ENCODE data around the gene WDR88.
"Not testable (repeated sequence)": the region's sequence is repeated elsewhere in the genome, so short reads cannot be mapped to it uniquely, and the experiment has no call there.

WDR88 gene, protein sequence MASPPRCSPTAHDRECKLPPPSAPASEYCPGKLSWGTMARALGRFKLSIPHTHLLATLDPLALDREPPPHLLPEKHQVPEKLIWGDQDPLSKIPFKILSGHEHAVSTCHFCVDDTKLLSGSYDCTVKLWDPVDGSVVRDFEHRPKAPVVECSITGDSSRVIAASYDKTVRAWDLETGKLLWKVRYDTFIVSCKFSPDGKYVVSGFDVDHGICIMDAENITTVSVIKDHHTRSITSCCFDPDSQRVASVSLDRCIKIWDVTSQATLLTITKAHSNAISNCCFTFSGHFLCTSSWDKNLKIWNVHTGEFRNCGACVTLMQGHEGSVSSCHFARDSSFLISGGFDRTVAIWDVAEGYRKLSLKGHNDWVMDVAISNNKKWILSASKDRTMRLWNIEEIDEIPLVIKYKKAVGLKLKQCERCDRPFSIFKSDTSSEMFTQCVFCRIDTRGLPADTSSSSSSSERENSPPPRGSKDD

GRCh38 chr19:33132021-33132420 lies at the start of gene WDR88:
Gene WDR88 (plus strand): TSS chr19:33132114. CDS start chr19:33132170, 56 bp downstream.
- DNase-seq (ENCODE audit: low spot score), result no peak

DNA sequence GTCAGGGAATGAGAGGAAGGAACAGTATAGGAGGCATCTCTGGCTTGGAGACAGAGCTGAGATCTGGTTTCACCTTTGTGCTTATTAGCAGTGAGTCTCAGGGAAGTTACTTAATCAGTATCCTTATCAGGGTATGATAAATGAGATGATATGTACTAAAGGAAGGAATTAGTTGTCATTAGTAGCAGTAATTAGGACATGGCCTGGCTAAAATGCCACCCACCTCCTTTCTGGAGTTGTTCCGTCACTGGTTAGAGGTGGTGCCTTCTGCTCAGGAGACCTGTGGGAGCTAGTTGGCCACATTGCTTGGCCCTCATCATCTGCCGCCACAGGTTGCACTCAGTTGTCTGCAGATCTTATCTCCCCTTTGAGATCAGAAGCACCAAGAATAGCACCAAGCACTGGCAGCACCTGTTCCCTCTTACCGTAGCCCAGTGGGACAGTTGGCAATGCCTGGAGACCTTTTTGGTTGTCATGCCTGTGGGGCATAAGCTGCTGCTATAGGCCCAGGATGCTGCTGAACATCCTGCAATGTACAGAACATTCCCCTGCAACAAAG lies 46.3 kb upstream of the WDR88 start:
- DNase-seq (ENCODE audit: low spot score), result no peak

DNA sequence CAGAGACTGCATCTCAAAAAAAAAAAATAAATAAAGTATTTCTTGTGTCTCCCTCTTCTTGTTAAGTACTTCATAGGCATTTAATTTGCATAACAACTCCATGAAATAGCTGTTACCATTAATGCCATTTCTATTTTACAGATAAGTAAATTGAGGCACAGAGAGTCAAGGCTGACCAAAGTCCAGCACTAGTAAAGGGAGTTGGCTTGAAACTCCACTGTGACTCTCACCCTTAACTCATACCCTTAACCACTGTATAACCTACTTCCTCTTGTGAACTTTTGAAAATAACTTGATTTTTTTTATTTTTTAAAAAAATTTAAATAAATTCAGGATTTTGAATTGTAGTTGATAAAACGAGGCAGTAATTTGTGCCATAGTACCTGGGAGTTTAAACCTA lies 45.0 kb upstream of the WDR88 start:
- no peak for DNase-seq (ENCODE audit: low spot score)

DNA sequence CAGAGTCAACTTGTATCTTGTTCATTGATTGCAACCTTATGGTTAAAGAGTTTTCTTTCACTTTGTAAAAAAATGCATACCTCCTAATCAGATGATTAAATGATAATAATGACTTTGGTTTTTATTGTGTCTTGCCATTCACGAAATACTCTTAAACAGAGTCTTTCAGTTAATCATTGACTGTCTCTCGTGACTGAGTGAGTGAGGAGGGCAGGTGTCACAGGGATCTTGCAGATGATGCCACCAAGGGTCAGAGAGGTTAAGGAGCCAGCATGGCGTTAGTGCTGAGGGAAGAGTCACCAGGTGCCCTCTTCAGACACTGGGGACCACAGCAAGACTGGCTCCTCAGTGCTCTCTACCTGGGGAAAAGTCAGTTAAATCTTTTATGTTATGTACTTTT lies 42.9 kb upstream of the WDR88 start:
- no peak for DNase-seq (ENCODE audit: low spot score)

DNA sequence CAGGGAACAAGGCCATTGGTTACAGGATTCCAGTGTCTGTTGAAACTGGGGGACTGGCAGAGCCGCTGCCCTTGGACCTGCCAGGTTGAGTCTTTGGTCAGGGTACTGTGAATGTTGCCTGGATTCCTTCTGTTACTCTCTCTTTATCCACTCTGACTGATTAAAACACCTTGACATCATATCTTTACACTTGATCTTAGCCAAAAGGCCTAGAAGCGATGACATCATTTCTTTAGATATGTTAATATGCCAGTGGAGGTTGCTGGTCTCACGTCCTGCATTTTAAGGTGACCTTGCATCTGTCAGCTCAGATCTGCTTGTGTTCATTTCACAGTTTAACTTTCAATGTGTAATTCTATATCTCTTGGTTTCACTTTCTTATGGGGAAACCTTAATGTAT lies 41.7 kb upstream of the WDR88 start:
- no peak for DNase-seq (ENCODE audit: low spot score)

GRCh38 chr19:33093420-33094210 lies 38.3 kb upstream of the WDR88 start:
- DNase-seq (ENCODE audit: low spot score), result no peak

DNA sequence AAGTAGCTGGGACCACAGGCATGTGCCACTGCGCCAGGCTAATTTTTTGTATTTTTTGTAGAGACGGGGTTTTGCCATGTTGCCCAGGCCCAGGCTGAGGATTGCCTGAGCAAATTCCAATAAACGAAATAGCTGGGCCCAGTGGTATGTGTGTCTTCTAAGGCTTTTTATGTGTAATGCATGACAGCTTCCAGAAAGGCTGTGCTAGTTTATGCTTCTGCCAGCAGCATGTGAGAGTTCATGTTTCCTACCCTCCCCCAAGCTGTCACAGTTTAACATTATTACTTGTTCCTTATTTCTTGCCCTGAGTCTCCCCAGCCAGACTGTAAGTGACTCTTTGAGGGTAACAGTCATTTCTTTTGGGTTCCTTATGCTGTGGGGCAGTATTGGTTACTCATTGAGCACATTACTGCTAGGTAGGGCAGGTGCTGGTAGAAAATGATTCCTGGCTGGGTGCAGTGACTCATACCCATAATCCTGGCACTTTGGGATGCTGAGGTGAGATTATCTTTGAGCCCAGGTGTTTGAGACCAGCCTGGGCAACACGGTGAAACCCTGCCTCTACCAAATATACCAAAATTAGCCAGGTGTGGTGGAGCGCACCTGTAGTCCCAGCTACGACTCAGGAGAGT lies 37.4 kb upstream of the WDR88 start:
- DNase-seq (ENCODE audit: low spot score), result no peak

GRCh38 chr19:33096005-33096404 lies 35.9 kb upstream of the WDR88 start:
- DNase-seq (ENCODE audit: low spot score), result no peak

DNA sequence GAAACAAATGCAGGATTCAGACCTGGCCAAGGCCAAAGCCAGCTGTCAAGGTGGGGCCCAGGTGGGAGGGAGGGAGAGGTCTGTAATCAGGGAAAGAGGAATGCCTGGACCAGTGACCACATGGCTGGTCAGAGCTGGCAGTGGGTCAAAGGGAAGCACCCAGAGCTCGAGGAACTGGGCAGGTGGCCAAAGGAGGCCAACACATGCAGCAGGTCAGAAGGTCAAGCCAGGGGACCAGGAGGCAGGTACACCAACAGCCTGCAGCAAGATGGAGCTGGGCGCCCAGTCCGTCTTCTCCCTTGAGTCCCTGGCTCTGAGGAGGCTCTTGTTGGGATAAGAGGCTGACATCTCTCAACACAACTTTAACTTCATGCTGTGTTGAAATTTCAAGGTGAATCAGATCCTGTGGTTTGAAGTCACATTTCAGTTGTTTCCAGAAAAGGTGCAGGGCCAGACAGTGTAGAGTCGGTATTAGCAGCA lies 33.8 kb upstream of the WDR88 start:
- no peak for DNase-seq (ENCODE audit: low spot score)

GRCh38 chr19:33100894-33101644 lies 30.8 kb upstream of the WDR88 start:
- no peak for DNase-seq (ENCODE audit: low spot score)

GRCh38 chr19:33102893-33103292 lies 29.0 kb upstream of the WDR88 start:
- no peak for DNase-seq (ENCODE audit: low spot score)

GRCh38 chr19:33108161-33108560 lies 23.8 kb upstream of the WDR88 start:
- DNase-seq (ENCODE audit: low spot score), result no peak

DNA sequence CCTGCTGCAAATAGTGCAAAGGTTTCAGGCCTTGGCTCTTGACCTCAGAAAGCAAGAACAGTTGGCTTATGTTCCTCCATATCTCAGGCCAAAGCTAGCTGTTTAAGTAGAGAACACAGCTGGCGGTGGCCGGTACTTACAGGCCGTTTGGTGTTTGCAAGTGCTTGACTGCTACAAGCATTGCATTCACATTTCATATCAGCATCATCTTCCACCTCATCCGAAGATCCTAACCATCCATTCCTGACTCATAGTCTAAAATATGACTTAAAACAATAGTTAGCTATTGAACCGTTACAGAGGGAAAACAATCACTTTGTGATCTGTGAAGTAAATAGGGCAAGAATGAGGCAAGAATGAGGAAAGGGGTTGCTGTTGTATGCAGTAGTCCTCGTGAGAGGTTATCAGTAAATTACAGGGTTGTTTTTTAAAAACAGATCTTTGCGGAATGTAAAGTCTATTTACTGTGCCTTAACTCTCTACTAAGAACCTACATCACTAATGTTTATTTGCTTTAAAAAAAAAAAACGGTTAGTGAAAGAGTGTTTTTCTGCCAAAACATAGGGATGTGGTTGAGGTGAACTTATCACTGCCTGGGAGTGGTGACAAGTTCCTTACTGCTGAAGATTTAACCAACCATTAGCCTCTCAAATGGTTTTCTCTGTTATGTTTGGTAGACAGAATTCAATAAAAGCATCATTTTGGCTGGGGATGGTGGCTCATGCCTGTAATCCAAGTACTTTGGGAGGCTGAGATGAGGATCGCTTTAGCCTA lies 21.6 kb upstream of the WDR88 start:
- DNase-seq (ENCODE audit: low spot score), result no peak

- no peak for DNase-seq (ENCODE audit: low spot score)
These were observed 20.3 kb upstream of the WDR88 start for GRCh38 chr19:33111587-33111986.

- no peak for DNase-seq (ENCODE audit: low spot score)
These were observed 17.6 kb upstream of the WDR88 start for GRCh38 chr19:33114312-33114711.

DNA sequence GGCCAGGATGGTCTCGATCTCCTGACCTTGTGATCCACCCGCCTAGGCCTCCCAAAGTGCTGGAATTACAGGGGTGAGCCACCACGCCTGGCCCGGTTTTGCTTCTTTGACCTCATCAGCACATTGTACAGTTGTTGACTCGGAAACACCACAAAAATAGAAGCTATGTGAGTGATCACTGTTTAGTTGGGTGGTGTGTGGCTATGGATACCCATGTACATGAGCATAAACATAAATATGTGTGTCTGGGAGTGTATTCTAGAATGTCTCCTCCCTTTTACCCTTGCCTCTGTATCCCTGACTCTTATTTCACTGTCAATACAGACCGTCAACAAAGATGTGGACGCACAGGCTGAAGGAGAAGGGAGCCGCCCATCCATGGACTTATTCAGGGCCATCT lies 14.4 kb upstream of the WDR88 start:
- no peak for DNase-seq (ENCODE audit: low spot score)

DNA sequence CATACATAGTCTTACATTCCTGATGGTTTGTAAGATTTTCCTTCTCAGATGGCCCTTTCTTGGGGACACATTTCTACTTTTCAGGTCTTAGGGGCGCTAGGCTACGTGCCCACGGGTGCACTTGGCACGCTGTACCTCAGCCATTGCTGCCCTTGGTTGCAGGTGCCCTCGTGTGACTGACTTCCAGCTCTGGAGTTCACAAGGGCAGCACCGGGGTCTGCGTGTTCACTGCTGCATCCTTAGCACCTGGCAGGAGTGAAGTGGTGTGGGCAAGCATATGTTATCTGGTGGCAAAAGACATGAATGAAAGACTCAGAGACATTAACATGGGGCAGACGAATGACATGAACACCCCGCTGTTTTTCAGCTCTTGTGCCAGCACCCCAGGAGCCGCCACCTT lies 13.3 kb upstream of the WDR88 start:
- DNase-seq (ENCODE audit: low spot score), result no peak

DNA sequence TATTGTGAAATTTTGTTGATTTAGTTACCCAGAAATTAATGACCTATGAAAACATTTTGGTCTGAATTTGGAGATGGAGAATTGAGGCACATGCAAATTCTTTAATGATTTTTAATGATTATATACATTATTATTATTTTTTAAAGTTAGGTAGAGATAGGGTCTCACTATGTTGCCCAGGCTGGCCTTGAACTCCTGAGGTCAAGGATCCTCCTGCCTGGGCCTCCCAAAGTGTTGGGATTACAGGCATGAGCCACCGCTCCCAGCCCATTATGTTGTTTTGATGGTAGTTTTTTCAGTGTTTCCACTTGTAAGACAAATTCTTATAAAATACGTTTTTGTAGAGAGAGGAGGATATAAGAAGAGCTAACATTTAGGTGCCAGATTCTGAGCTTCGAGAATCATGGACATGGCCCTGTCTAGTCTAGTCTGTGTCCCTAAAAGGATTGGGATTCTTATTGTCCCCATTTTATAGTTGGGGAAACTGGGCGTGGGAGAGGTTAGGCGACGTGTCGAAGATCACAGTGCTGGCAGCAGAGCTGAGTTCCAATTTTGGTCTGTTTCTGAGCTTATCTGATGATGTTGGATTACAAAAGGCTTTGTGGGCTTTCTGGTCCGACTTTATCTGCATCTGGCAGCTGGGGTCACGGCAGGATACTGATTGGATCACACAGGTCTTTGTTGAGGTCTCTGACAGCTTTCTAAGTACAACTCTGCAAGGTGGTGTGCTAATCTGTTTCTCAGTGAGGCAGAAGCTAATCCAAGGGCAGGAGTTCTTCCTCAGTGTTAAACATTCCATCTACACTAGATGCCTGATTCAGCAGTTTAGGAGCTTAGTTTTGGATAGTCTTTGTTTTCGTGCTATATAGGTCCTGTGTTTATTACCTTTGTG lies 7.5 kb upstream of the WDR88 start:
- no peak for DNase-seq (ENCODE audit: low spot score)

DNA sequence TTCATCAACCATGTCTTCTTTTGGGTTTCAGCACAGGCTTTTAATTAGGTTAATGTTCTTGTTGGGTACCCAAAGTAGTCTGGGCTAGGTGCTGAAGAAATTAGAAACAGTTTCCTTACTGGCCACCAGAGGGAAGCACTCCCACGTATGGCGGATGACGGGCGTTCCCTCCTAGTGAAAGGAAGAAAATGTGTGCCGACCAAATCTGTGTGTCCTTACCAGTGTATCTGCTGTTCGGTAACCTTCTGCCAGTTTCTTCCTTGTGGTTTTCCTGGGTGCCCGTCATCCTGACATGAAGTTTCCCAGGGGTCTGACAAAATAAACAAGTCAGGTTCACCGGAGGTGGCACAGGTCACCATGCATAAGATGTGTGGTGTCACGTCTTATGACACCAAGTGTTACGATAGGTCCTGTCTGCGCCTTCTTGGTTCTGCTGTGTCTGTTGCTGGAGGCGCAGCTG lies 6.0 kb upstream of the WDR88 start:
- peak; percentile 39 for DNase-seq (ENCODE audit: low spot score)

DNA sequence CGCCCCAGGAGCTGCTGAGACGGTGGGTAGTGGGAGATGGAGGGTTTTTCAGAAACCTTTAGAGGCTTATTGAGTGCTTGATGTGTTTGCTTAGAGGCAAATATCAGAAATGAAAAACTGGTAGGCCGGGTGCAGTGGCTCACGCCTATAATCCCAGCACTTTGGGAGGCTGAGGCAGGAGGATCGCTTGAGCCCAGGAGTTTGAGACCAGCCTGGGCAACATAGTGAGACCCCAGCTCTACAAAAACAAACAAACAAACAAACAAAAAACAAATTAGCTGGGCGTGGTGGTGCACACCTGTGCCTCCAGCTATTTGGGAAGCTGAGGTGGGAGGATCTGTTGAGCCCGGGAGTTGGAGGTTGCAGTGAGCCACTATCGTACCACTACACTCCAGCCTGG lies 5.2 kb upstream of the WDR88 start:
- DNase-seq (ENCODE audit: low spot score), result not testable (repeated sequence)
